HT-29 (cell line): ENCODE results near the gene SRGAP1. TPM values are rescaled to one million over a fixed set of nuclear protein-coding genes. Genes with fewer than 3 reads are reported as not detected.
"Not testable (repeated sequence)": the region's sequence is repeated elsewhere in the genome, so short reads cannot be mapped to it uniquely, and the experiment has no call there.

ENCODE experiments used
- DNase-seq: peaks from one replicate; pipeline ENCODE4 v3.0.0-alpha.2; 2015; ENCODE audit warnings: low spot score
- total RNA-seq: library from RNA; depleted of rRNA; stranded (reverse); fragments of >200 nt; shearing (Covaris generic); gene quantifications from 2 replicates; pipeline ENCODE4 v1.2.3, GENCODE V29; 2014

SRGAP1 gene
- total RNA-seq, 1 experiment from 2014 or later: 1.0 TPM

- DNase-seq: no peak
Observed at GRCh38 chr12:64160021-64160710, 315.7 kb downstream of the SRGAP1 start.

- DNase-seq: no peak
Observed at GRCh38 chr12:64160711-64161060, 316.2 kb downstream of the SRGAP1 start.

- not testable (repeated sequence) for DNase-seq
Observed at GRCh38 chr12:64166606-64167005, 322.1 kb downstream of the SRGAP1 start.

GRCh38 chr12:64167041-64167440 is 322.5 kb downstream of the SRGAP1 start:
- not testable (repeated sequence) for DNase-seq

- DNase-seq: no peak
Observed at GRCh38 chr12:64170024-64170423, 325.5 kb downstream of the SRGAP1 start.

- no peak for DNase-seq
Observed at GRCh38 chr12:64170730-64171129, 326.2 kb downstream of the SRGAP1 start.

- DNase-seq: no peak
Observed at GRCh38 chr12:64171715-64172114, 327.2 kb downstream of the SRGAP1 start.

GRCh38 chr12:64172143-64172970 is 327.9 kb downstream of the SRGAP1 start:
- no peak for DNase-seq

- DNase-seq: no peak
Observed at GRCh38 chr12:64173456-64173855, 329.0 kb downstream of the SRGAP1 start.

GRCh38 chr12:64175254-64175945 is 330.9 kb downstream of the SRGAP1 start:
- no peak for DNase-seq

- DNase-seq: no peak
Observed at GRCh38 chr12:64177001-64177400, 332.5 kb downstream of the SRGAP1 start.

GRCh38 chr12:64178122-64178521 is 333.6 kb downstream of the SRGAP1 start:
- no peak for DNase-seq

GRCh38 chr12:64180951-64181350 is 336.5 kb downstream of the SRGAP1 start:
- no peak for DNase-seq

GRCh38 chr12:64181430-64182291 is 337.2 kb downstream of the SRGAP1 start:
- peak; percentile 70 for DNase-seq

GRCh38 chr12:64184216-64184615 is 339.7 kb downstream of the SRGAP1 start:
- no peak for DNase-seq

- no peak for DNase-seq
Observed at GRCh38 chr12:64186789-64187188, 342.3 kb downstream of the SRGAP1 start.

GRCh38 chr12:64187370-64187769 is 342.9 kb downstream of the SRGAP1 start:
- DNase-seq: no peak

- no peak for DNase-seq
Observed at GRCh38 chr12:64187794-64188193, 343.3 kb downstream of the SRGAP1 start.

- DNase-seq: no peak
Observed at GRCh38 chr12:64189530-64189929, 345.0 kb downstream of the SRGAP1 start.

- DNase-seq: no peak
Observed at GRCh38 chr12:64190140-64190539, 345.6 kb downstream of the SRGAP1 start.

- DNase-seq: no peak
Observed at GRCh38 chr12:64192644-64193444, 348.3 kb downstream of the SRGAP1 start.
